ENCODE measurements around the gene PACS1. TPM values are rescaled to one million over a fixed set of nuclear protein-coding genes. Genes with fewer than 3 reads are reported as not detected.

PACS1 gene
- total and polyA plus RNA-seq, 2 donors (not counting 1 experiment from before 2014, with no cell fraction given): 25.9 to 28.5 TPM

GRCh38 chr11:66285250-66285947, 215.3 kb downstream of the PACS1 start:
- H3K27ac ChIP-seq (ENCODE audit: insufficient read depth, low read length): no peak overlapping the region
- peaks cover 25% of the 10 kb centered on the region for H3K79me2 ChIP-seq (ENCODE audit: control insufficient read depth, insufficient read depth, low read length)
- peaks cover 1% of the 10 kb centered on the region for H4K20me1 ChIP-seq (ENCODE audit: control insufficient read depth, extremely low read depth, insufficient read depth, low read length)

GRCh38 chr11:66286699-66287098, 216.6 kb downstream of the PACS1 start:
- TF ChIP-seq EZH2 (IDR thresholded peaks at IDR 0.05; ENCODE audit: low read length, missing control alignments) (no peak), CTCF (conservative IDR thresholded peaks at IDR 0.05 in 1 of 2, IDR thresholded peaks at IDR 0.05 in 1 of 2; ENCODE audit: low read depth in 1 of 2, low read length in 2 of 2) (no peak)
- Histone ChIP-seq H3K9ac (ENCODE audit: insufficient read depth, low read length) (no peak overlapping the region), H3K4me3 (replicated peaks in 1 of 4; ENCODE audit: control extremely low read depth in 1 of 4, insufficient read depth in 1 of 4, low read depth in 3 of 4, low read length in 4 of 4) (no peak overlapping the region), H3K4me1 (ENCODE audit: control insufficient read depth, extremely low read depth, insufficient read depth, low read length) (peaks cover 10% of the 10 kb centered on the region), H3K9me3 (ENCODE audit: control insufficient read depth, insufficient read depth, low read depth, low read length) (no peaks in the 10 kb centered on the region), H3K79me2 (ENCODE audit: control insufficient read depth, insufficient read depth, low read length) (peaks cover 25% of the 10 kb centered on the region), H3K27ac (ENCODE audit: insufficient read depth, low read length) (no peak overlapping the region), H3K27me3 (ENCODE audit: control insufficient read depth, insufficient read depth, low read length) (peaks cover 9% of the 10 kb centered on the region), H3K4me2 (ENCODE audit: extremely low read depth, insufficient read depth, low read length) (no peak overlapping the region), H2AFZ (ENCODE audit: low read length) (no peak overlapping the region), H3K36me3 (ENCODE audit: control insufficient read depth, insufficient read depth, low read length) (peaks cover 13% of the 10 kb centered on the region), H4K20me1 (ENCODE audit: control insufficient read depth, extremely low read depth, insufficient read depth, low read length) (no peaks in the 10 kb centered on the region)
- DNase-seq (ENCODE audit: low read depth in 2 of 2): no peak

More at GRCh38 chr11:66285250-66285947, 215.3 kb downstream of the PACS1 start:
- no peaks in the 10 kb centered on the region for H3K9me3 ChIP-seq (ENCODE audit: control insufficient read depth, insufficient read depth, low read depth, low read length)
- DNase-seq (ENCODE audit: low read depth in 2 of 2): no peak
- H3K4me1 ChIP-seq (ENCODE audit: control insufficient read depth, extremely low read depth, insufficient read depth, low read length): peaks cover 10% of the 10 kb centered on the region
- no peaks in the 10 kb centered on the region for H3K27me3 ChIP-seq (ENCODE audit: control insufficient read depth, insufficient read depth, low read length)
- TF ChIP-seq CTCF (conservative IDR thresholded peaks at IDR 0.05 in 1 of 2, IDR thresholded peaks at IDR 0.05 in 1 of 2; ENCODE audit: low read depth in 1 of 2, low read length in 2 of 2): no peak
- TF ChIP-seq EZH2 (IDR thresholded peaks at IDR 0.05; ENCODE audit: low read length, missing control alignments): no peak
- H3K4me3 ChIP-seq (replicated peaks in 1 of 4; ENCODE audit: control extremely low read depth in 1 of 4, insufficient read depth in 1 of 4, low read depth in 3 of 4, low read length in 4 of 4): no peak overlapping the region
- no peak overlapping the region for H2AFZ ChIP-seq (ENCODE audit: low read length)
- H3K36me3 ChIP-seq (ENCODE audit: control insufficient read depth, insufficient read depth, low read length): peaks cover 13% of the 10 kb centered on the region
- no peak overlapping the region for H3K9ac ChIP-seq (ENCODE audit: insufficient read depth, low read length)
- no peak overlapping the region for H3K4me2 ChIP-seq (ENCODE audit: extremely low read depth, insufficient read depth, low read length)

GRCh38 chr11:66287211-66287888, 217.3 kb downstream of the PACS1 start:
- no peak overlapping the region for H3K9ac ChIP-seq (ENCODE audit: insufficient read depth, low read length)
- no peaks in the 10 kb centered on the region for H3K9me3 ChIP-seq (ENCODE audit: control insufficient read depth, insufficient read depth, low read depth, low read length)
- H3K79me2 ChIP-seq (ENCODE audit: control insufficient read depth, insufficient read depth, low read length): peaks cover 25% of the 10 kb centered on the region
- DNase-seq (ENCODE audit: low read depth in 2 of 2): no peak
- H4K20me1 ChIP-seq (ENCODE audit: control insufficient read depth, extremely low read depth, insufficient read depth, low read length): no peaks in the 10 kb centered on the region
- no peak overlapping the region for H2AFZ ChIP-seq (ENCODE audit: low read length)
- TF ChIP-seq EZH2 (IDR thresholded peaks at IDR 0.05; ENCODE audit: low read length, missing control alignments) (no peak), CTCF (conservative IDR thresholded peaks at IDR 0.05 in 1 of 2, IDR thresholded peaks at IDR 0.05 in 1 of 2; ENCODE audit: low read depth in 1 of 2, low read length in 2 of 2) (no peak)
- H3K4me3 ChIP-seq (replicated peaks in 1 of 4; ENCODE audit: control extremely low read depth in 1 of 4, insufficient read depth in 1 of 4, low read depth in 3 of 4, low read length in 4 of 4): peak overlapping the region in 2 of 4 experiments; percentile 76 to 97
- peak overlapping the region; percentile 91 for H3K4me2 ChIP-seq (ENCODE audit: extremely low read depth, insufficient read depth, low read length)
- peaks cover 13% of the 10 kb centered on the region for H3K27me3 ChIP-seq (ENCODE audit: control insufficient read depth, insufficient read depth, low read length)
- H3K36me3 ChIP-seq (ENCODE audit: control insufficient read depth, insufficient read depth, low read length): peaks cover 13% of the 10 kb centered on the region
- H3K4me1 ChIP-seq (ENCODE audit: control insufficient read depth, extremely low read depth, insufficient read depth, low read length): peaks cover 8% of the 10 kb centered on the region
- H3K27ac ChIP-seq (ENCODE audit: insufficient read depth, low read length): peak overlapping the region; percentile 95

Data from fibroblast of lung (primary cell).